Body of pancreas (tissue), 4 donors: Measurements from ENCODE around the gene S1PR1. TPM values are rescaled to one million over a fixed set of nuclear protein-coding genes. Genes with fewer than 3 reads are reported as not detected.

ENCODE experiments used
- ATAC-seq: fragments of 150-250 bp; one replicate; pipeline ENCODE4 v1.9.1; 2016
- DNase-seq, 4 donors: peaks; one replicate each; pipeline ENCODE4 v3.0.0-alpha.2; 2019
- H3K27ac ChIP-seq, 4 donors: fragments of 200-600 bp; sonication (generic); 1 replicate in 3 of 4; 2 replicates in 1 of 4; pipeline versions ENCODE4 v1.5.1 to v1.6.1; 2016 to 2019; ENCODE audit warnings: mild to moderate bottlenecking in 1 of 4, mixed read lengths in 1 of 4, moderate library complexity in 1 of 4
- H3K27me3 ChIP-seq, 2 donors: fragments of 200-600 bp; sonication (generic); one replicate each; pipeline ENCODE4 v1.6.0; 2016; ENCODE audit warnings: mild to moderate bottlenecking in 1 of 2
- H3K36me3 ChIP-seq, 2 donors: fragments of 200-600 bp; sonication (generic); replicated peaks in 1 of 2; 2 replicates each; pipeline ENCODE4 v1.5.1; 2016; ENCODE audit warnings: low read depth in 2 of 2; ENCODE audit not compliant: insufficient read depth in 1 of 2
- H3K4me1 ChIP-seq: fragments of 200-600 bp; sonication (generic); one replicate; pipeline ENCODE4 v1.6.0; 2016
- H3K4me3 ChIP-seq, 2 donors: fragments of 200-600 bp; sonication (generic); 1 replicate in 1 of 2; 2 replicates in 1 of 2; pipeline ENCODE4 v1.5.1; 2016 to 2019
- H3K9me3 ChIP-seq, 3 donors: fragments of 200-600 bp; sonication (generic); 1 replicate in 2 of 3; 2 replicates in 1 of 3; pipeline ENCODE4 v1.5.1; 2016
- CTCF ChIP-seq, 7 experiments: fragments of 450-650 bp in 4 of 7; fragments of 200-600 bp in 3 of 7; sonication (generic) in 3 of 7; IDR thresholded peaks; one replicate each; pipeline ENCODE4 v1.5.1; 2016 to 2019; ENCODE audit warnings: antibody characterized with exemption in 7 of 7
- POLR2A ChIP-seq, 3 donors: fragments of 450-650 bp; IDR thresholded peaks; one replicate each; pipeline ENCODE4 v1.6.1; 2016; ENCODE audit warnings: antibody characterized with exemption in 3 of 3, mild to moderate bottlenecking in 2 of 3
- WGBS, 2 donors: methylation state at CpG; one replicate each; pipeline ENCODE4 v1.1.5; 2017; 5-methylcytosine and 5-hydroxymethylcytosine counted together
- intact Hi-C: fragments of 100-400 bp; cut with DNase I; formaldehyde crosslinking; loops from one replicate; pipeline ENCODE4 v1.15.1; 2023
- total RNA-seq, 2 donors: library from RNA; depleted of rRNA; stranded (reverse); fragments of >200 nt; gene quantifications; one replicate each; pipeline ENCODE4 v1.1.0, GENCODE V29; 2016

S1PR1 gene
- total RNA-seq, 2 donors from 2014 or later: 10.1 to 11.5 TPM

- no peaks in the 10 kb centered on the region for H3K4me1 ChIP-seq
- WGBS, 2 donors: 49 to 57% methylated on average over 6 of the region's 6 CpGs
- no peaks in the 10 kb centered on the region for H3K36me3 ChIP-seq
- H3K27ac ChIP-seq: no peak overlapping the region
- intact Hi-C loops: no loop called here
- TF ChIP-seq POLR2A (IDR thresholded peaks at IDR 0.05) (no peak), CTCF (IDR thresholded peaks at IDR 0.05) (no peak)
- H3K4me3 ChIP-seq: no peak overlapping the region
- H3K9me3 ChIP-seq: no peaks in the 10 kb centered on the region
- DNase-seq: no peak
- ATAC-seq: no peak
- H3K27me3 ChIP-seq: no peaks in the 10 kb centered on the region
These were observed 53.5 kb downstream of the S1PR1 start for GRCh38 chr1:101290119-101290921.

Other genes starting within 250 kb of the S1PR1 start
- 10 to 100 TPM in 1 of 2 donors, 1 to 10 TPM in 1; 2.6 to 29.6 TPM for gene DPH5, start 211.2 kb upstream of the S1PR1 start, total RNA-seq